T follicular helper cell (primary cell): ENCODE data around the gene ITPR1.
A peak's percentile ranks its signal among the peaks of the same experiment; 100 is the strongest.
"Not testable (repeated sequence)": the region's sequence is repeated elsewhere in the genome, so short reads cannot be mapped to it uniquely, and the experiment has no call there.

Experiments
- DNase-seq: peaks from one replicate; pipeline ENCODE4 v3.0.0-alpha.2; 2020; ENCODE audit warnings: low read depth
- total RNA-seq, 2 experiments: gene quantifications; one replicate each; lab custom pipeline; 2026; lab: John Stamatoyannopoulos, UW

ITPR1 gene
- 142 to 167 reads per million in 2 experiments for total RNA-seq

DNA sequence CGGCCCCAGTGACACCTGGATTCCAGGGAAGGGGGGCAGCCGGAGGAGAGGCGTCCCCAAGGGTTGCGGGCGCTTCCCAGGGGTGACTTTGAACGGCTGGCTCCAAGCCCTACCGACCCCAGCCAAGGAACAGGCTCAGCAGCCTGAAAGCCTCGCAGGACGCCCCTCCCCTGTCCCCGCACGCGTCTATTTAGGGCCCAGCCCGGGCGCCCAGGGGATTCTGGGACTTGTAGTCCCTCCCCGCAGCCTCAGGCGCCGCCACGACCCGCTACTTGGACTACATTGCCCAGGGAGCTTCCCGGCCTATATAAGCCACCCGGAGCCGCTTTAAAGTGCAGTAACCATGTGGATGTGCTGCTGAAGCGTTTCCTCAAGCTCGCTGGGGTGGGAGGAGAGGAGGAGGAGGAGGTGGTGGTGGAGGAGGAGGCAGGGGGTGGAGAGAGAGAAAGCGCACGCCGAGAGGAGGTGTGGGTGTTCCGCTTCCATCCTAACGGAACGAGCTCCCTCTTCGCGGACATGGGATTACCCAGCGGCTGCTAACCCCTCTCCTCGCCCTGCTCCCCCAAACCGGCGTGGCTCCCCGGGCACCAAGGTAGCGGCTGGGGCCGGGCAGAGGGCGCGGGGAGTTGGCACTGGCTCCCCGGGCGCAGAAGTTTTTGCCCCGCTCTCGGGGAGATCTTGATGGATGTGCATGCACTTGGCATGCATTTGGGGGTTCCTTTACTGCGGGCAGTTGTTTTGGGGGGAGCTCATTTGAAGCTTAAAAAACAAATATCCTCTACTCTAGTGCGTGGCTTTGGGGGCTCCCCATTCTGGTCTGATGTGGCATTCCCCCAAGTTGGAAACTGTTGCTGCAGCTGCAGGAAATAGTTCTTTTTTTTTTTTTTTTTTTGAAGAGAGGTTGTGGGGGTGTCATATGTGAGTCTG lies at the start of gene ITPR1:
ITPR1 (plus strand) TSS at position 335 of the 927 bp plus-strand sequence. CDS start 23,144 bp downstream, outside the sequence.
- peak; percentile 98 for DNase-seq

DNA sequence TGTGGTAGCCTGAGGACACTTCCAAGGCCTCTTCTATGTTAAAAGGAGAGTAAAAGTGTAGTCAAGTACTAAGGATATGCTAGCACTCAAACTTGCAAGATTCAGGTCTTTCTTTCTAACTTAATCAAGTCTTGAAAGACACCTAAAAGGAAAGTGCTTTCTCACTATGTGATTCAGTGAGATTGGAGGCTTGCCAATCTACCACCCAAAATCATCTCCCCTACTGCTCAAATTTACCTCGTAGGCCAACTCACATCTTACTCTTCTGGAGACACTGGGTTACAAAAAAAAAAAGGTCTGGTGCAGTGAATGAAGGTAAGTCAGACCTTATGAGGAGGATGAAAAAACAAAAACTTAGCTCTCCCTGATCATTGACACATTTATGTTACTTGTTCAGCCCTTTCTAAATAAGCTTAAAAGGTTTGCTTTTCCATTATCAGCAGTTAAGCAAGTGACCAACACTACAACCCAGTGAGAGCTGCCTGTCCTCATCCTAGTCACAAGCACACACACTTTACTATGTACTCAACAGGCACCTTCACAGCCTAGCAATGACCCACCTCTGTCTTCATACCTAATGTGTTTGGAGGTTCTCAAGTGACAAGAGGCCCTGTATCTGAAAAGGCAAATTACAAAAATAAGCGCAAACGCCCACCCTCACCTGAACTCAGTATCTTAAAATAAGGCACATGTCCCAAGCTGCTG lies 45.7 kb upstream of the ITPR1 start:
- DNase-seq = no peak

- no peak for DNase-seq
Measured at GRCh38 chr3:4448187-4448586, 45.0 kb upstream of the ITPR1 start.

DNA sequence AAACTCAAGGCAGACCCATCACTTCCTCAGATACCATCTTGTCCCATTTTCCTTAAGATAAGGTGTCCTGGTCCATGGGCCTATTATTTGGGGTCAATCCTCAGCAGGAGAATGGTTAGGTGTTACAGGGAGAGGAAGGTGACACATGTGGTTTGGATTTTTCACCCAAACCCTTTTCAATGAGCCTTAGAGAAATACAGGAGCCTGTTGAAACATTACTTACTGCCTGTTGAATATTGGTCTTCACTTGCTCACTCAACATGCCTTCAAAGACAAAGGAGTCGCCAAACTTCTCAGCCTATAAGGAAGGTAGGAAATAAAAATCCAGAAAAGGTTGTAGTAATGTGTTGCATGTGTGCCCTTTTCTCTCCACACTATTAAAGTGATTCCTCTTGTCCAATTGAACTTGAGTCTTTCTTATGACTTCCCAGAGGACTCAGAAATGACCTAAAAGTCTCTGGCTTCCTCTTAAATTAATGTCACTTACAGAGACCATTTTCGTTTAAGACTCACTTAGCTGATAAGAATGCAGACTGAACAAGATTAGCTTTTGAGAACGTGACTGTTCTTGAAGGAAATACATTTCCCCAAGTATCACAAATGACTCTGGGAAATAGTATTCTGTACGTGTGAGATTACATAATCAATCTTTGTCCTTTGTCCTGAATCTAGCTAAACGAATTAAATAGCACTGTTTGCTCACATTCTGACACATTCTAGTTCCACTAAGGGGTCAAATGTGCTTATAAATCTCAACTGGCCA lies 43.9 kb upstream of the ITPR1 start:
- no peak for DNase-seq

- no peak for DNase-seq
Measured at GRCh38 chr3:4454142-4454541, 39.0 kb upstream of the ITPR1 start.

GRCh38 chr3:4456780-4457179 lies 36.4 kb upstream of the ITPR1 start:
- DNase-seq = not testable (repeated sequence)

DNA sequence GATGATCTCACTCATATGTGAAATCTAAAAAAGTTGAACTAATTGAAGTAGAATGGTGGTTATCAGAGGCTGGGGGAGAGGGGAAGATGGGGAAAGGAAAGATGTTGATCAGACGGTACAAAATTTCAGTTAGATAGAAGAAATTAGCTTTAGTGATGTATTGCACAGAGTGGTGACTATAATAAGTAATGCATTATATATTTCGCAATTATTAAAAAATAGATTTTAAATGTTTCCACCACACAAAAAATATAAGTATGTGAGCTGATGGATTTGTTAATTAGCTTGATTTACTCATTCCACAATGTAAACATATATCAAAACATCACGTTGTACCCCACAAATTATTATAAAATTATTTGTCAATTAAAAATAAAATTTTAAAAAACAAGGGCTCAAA lies 34.2 kb upstream of the ITPR1 start:
- no peak for DNase-seq

- no peak for DNase-seq
Measured at GRCh38 chr3:4460334-4460733, 32.8 kb upstream of the ITPR1 start.

- DNase-seq = no peak
Measured at GRCh38 chr3:4461468-4462090, 31.6 kb upstream of the ITPR1 start.

DNA sequence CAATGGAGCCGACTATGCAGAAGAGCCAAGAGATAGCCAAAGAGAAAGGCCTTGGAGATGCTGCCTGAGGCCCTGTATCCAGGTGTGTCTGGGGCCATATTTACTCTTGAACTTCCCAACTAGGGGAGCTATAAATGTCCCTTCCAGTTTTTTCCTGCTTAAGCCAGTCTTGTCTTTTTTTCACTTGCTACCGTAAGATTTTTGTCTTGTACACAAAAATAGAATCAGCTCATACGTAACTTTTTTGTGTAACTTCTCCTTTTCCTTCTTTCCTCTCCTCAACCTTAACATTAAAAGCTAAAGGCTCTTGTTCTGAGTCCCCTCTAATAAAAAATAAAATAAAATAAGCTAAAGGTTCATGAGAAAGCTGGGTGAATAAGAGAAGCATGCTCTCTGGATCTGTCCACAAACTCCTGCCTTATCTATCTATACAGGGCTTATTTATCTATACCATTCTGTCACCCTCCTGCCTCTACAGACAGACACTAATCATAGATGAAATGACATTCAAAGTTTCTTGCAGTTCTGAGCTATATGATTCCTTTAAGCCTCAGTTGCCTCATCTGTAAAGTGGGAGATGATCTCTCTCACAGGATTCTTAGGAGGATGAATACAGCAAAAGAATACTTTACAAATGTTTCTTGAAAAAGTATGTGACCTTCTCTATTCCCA lies 30.6 kb upstream of the ITPR1 start:
- DNase-seq = no peak

DNA sequence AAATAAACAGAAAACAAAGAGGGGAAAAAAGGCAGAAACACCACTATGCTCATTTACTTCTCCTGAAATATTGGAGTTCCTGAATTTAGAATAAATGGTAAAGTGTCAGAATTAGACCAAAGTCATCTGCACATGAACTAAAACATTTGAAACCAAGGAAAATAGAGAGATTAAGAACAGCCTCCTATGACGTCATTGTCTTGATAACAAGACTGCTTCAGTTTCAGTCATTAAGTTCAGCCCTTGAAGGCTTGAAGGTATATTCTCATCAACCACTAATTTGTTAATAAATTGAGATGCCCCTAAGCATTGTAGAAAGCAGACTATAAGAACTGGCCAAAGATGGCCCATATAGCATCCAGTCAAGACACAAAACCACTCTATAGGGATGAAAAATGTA lies 28.6 kb upstream of the ITPR1 start:
- DNase-seq = no peak

DNA sequence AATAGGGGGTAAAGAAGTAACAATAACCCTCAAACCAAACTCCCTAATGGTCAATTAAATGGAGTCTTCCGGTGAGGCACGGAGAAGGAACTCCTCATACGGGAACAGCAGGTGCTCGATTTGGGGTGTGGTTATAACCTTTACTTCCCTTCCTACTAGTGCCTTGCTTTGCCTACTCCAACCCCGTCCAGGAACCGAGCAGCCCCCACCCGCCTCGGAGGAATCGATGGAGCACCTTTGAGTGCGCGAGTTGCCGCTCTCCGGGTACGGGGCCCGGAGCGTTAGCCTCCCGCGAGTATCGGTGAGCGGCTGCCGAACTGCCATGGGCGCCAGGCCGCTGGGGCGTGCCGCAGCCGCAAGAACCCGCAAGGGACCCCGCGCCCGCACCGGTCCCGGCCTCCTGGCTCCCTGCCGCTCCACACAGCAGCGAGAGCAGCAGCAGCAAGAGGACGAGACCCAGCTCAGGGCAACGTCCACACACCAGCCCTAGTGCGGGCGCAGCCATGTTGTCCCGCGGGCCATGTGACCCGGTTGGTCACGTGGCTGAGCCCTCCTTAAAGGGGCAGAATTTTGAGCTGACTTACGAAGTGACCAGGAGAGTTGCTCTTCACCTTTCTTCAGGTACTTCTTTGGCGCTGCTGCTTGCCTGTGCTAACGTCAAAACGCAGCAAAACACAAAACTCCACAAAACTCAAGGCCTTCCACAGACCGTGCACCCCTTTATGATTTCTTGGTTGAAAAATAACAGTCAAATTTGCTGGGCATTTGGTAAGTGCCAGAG lies 26.2 kb upstream of the ITPR1 start, which contains the start of gene SUMF1:
SUMF1 (minus strand) TSS at position 529 of the 781 bp plus-strand sequence; CDS start at position 505, 24 bp downstream.
- DNase-seq = peak; percentile 64

- no peak for DNase-seq
Measured at GRCh38 chr3:4467522-4467867, 25.7 kb upstream of the ITPR1 start.

GRCh38 chr3:4471907-4472306 lies 21.2 kb upstream of the ITPR1 start:
- no peak for DNase-seq

- no peak for DNase-seq
Measured at GRCh38 chr3:4472312-4472711, 20.8 kb upstream of the ITPR1 start.

- no peak for DNase-seq
Measured at GRCh38 chr3:4472766-4473165, 20.4 kb upstream of the ITPR1 start.

DNA sequence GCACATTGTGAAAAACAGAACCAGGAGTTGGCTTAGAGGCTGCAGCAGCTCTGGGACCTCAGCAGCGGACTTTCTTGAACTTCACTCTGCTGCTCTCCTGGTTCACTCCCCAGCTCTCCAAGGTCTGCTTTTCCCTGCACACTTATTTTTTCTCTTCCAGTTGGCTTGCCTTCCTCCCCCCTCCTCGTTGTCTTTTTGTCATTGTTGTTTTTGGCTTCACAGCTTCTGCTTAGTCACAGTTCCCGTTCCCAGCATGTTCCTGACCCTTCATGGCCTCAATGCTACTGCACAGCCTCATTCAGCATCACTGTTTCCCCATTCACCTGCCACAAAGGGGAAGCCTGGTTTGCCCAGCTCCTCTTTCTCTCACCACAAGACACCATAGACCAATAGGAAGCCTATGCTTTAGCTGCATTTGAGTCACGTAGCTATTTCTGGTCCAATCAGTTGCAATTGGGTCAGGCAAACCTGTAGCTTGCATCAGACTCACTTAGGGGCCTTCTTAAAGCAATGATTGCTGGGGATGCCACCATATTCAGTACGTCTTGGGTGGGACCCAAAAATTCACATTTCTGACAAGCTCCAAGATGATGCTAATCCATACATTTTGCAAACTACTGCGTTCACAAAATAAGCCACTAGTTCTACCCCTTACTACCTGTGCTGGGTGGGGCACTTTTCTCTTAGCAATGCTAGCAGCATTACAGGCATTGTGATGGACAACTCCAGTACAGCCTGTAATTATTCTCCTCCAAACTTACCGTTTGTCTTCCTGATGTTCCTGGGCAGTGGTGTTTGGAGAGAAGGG lies 18.3 kb upstream of the ITPR1 start:
- DNase-seq = no peak

DNA sequence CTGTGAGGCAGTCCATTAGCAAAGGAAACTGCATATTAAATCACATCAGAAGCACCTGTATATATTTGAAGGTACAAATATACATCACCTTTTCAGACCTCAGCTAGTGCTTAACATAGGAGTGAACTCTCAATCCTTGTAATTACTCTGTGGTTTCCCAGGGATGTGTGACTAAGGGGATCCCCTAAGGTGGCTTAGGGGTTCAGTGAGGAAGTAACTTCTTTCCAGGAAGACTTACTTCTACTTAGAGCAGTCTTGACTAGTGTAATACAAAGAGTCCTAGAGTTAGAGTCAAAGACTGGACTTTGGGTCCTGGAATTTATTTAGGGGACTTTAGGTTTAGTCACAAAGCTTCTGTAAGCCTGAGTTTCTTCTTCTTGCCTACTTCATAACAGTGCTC lies 17.3 kb upstream of the ITPR1 start:
- DNase-seq = no peak

DNA sequence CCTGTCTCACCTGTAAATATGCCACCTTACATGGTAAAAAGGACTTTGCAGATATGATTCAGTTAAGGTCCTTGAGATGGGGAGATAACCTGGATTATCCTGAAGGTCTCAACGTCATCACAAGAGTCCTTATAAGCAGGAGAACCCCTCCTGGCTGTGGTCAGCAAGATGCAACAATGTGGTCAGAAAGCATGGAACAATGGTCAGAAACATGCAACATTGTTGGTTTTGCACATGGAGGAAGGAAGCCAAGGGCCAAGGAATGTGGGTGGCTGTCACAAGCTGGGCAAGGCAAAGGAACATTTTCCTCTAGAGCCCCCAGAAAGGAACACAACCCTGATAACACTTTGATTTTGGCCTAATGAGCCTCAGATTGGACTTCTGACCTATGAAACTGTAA lies 16.7 kb upstream of the ITPR1 start:
- DNase-seq = no peak

DNA sequence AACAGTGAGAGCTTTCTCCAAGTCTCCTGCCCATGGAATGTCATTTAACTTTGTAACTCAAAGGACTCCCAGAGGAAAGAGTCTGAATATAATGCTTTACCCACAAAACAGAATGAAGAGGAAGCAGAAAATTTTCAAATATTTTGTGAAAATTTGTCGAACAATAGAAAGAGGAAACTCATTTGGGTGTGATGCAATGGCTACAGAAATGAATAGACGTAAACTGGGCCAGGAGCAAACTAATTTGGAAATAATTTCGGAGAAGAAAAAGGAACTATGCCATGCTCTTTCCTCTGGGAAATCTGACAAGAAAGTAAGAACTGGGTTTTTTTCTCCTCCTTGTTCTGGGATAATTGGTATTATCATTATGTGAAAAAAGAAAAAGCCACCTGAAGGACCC lies 14.9 kb upstream of the ITPR1 start:
- no peak for DNase-seq
